ENCODE results near the gene CREG2.

Gene CREG2

DNA sequence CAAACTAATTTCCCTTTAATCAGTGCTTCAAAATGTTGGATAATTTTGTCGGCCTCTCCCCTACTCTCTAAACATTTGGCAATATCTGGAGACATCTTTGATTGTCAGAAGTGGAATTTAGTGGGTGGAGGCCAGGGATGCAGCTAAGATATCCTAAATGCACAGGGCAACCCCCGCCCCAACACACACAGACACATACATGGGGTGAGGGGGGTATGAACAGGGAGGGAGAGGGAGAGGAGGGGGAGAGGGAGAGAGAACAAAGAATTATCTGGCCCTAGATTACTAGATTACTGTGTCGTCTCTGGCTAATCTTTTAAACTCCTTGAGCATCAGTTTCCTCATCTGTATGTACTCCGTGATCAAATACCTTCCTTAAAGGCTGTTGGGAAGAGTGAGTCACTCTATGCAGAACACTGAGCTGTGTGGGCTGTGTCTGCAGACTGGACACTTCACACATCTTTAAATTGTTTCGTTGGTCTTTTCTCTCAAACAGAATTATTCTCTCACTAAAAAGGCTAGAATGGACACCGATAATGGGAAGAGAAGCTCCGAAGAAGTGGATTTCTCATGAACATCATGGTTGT is 81.7 kb downstream of the CREG2 start:
- no peak for DNase-seq

DNA sequence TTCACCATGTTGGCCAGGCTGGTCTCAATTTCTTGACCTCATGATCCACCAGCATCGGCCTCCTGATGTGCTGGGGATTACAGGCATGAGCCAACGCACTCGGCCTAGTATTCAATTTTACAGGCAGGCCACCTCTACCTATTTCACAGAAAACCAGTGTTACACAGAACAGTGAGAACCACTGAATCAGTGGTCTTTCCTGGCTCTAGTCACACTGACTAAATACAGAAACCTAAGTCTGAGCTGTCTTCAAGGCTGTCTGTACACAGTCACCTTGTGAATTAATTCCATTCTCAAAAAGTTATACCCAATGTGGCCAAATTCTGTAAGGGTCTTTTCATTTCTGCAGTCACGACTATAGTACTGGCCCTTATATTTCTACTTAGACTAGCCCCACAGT is 82.3 kb downstream of the CREG2 start:
- DNase-seq = no peak

DNA sequence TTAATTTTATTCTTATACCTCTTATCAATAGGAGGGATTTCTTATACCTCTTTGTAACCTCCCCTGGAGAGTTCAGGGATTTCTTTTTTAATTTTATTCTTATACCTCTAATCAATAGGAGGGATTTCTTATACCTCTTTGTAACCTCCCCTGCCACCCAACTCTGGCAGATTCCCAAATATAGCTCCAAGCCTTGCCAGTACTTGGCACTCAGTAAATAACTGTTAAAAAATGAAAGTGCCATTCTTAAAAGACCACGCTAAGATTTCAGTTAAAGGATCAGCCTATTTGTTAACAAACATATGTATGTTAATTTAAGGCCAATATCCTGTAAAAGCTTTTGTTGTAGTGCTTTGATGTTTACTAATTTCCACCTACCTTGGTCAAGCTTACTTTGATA is 83.6 kb downstream of the CREG2 start:
- DNase-seq = no peak

DNA sequence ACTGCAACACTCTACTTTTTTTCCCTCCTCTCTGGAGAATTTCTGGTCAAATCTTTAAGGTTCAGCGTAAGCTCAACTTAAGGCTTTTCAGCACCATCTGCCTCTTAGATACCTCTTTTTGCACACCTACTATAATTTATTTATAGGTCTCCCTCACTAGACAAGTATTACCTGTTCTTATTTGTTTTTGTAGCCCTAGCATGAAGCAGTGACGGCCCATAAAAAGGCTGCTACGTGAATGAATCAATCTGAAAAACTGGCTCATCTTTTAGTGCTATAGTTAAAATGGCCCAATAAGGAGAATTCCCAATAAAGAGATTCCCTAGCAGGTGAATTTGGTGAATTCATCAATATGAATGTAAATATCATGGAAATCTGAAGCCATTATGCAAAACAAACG is 85.3 kb downstream of the CREG2 start:
- DNase-seq = no peak

DNA sequence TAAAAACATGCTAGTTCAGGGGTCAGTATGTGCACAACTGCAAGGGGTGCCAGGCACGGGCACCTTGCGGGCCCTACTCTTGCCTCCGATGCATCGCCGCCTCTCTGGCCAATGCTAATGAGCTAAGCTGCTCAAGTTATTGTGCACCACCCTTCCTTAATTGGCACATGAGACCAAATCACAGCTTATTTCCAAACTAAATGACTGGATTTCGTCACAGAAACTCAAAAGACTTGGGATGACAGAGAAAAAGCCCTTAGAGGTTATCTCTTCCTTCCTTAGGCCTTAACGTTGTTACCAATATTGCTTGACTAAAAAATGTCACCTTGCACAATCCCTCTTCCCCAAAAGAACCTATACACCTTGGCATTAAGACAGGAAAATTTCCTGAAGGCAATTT is 86.5 kb downstream of the CREG2 start:
- DNase-seq = no peak

DNA sequence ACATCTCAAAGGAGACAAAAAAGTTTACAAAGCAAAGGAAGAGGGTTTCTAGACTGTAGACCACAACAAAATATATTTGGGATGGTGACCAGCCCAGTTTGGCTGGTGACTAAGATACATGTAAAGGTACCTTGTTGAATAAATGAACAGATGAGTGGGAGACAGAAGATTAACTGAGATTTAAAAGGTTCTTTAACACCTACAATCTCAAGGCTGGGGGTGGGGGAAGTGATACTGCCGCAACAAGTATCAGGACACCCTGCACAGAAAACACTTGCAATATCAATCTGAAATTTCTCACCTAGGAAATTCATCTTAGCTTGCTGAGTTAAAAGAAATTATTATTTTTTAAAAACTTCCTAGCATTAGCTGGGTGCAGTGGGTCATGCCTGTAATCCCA is 87.1 kb downstream of the CREG2 start:
- DNase-seq = no peak

DNA sequence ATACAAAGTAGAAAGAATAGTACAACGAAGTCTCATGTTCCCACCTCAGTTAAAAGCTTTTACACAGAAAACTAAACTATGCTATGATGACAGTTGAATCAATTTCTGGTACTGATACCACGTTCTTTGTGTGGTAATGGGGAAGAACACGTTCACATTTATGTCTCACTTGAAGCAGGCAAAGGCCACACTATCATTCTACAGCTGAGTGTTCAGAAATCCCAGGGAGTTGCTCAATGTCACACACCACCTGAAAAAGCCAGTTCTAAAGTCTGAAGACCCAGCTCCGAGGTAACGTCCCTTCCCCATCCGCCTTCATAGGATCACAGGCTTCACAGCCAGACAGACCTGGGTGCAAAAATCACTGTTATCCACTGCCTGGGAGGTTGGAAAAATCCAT is 87.7 kb downstream of the CREG2 start:
- no peak for DNase-seq

DNA sequence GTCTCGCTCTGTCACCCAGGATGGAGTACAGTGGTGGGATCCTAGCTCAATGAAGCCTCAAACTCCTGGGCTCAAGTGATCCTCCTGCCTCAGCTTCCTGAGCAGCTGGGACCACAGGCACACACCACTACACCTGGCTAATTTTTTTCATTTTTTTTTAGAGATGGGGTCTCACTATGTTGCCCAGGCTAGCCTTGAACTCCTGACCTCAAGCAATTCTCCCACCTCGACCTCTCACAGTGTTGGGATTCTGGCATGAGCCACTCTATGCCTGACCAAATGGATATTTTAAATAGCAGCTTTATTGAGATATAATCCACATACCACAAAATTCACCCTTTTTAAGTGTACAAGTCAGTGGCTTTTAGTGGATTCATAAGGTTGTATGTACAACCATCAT is 89.9 kb downstream of the CREG2 start:
- no peak for DNase-seq

DNA sequence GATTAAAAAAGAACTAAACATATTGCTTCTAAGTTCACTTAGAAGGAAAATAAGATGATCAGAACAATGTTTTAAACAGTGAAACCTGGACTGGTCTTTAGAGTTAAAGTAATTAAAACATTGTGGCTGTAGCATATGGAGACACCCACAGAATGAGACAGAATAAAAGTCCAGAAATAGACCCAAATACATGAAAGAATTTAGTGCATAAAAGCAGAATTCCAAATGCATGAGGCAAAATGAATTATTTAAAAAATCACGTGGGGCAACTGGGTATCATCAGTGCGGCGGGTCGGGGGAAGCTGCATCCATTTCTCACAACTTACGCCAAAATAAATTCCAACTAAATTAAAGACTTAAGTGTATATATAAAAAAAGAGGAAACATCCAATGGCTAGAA is 90.9 kb downstream of the CREG2 start:
- DNase-seq = no peak

DNA sequence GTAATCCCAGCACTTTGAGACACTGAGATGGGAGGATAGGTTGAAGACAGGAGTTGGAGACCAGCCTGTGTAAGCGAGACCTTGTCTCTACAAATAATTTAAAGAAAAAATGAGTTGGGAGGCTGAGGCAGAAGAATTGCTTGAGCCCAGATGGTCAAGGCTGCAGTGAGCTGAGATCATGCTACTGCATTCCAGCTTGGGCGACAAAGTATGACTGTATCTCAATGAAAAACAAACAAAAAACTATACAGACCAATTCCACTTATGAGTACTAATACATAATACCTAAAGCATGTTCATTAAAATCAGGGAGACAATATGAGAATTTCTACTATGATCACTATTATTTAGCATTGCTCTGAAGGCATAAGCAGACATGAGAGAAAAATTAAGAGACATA is 91.4 kb downstream of the CREG2 start:
- no peak for DNase-seq
